HEK293T (cell line): ENCODE data around the gene TMEM106C.

Experiments used
- FOXM1 ChIP-seq: fragments of 450-650 bp; IDR thresholded peaks from 2 replicates; pipeline ENCODE4 v1.6.1; 2017; ENCODE audit warnings: mild to moderate bottlenecking, borderline replicate concordance
- LEF1 ChIP-seq: fragments of 450-650 bp; IDR thresholded peaks from 2 replicates; pipeline ENCODE4 v1.6.1; 2017; ENCODE audit warnings: mild to moderate bottlenecking, borderline replicate concordance
- NFRKB ChIP-seq: fragments of 450-650 bp; IDR thresholded peaks from 2 replicates; pipeline ENCODE4 v1.6.1; 2016; ENCODE audit warnings: mild to moderate bottlenecking, moderate library complexity
- SP1 ChIP-seq: fragments of 450-650 bp; IDR thresholded peaks from 2 replicates; pipeline ENCODE4 v1.6.1; 2017
- SUZ12 ChIP-seq: fragments of 450-650 bp; IDR thresholded peaks from 2 replicates; pipeline ENCODE4 v1.6.1; 2016; ENCODE audit warnings: mild to moderate bottlenecking
- TARDBP ChIP-seq: fragments of 450-650 bp; IDR thresholded peaks from 2 replicates; pipeline ENCODE4 v1.6.1; 2016
- ZNF384 ChIP-seq: fragments of 450-650 bp; IDR thresholded peaks from 2 replicates; pipeline ENCODE4 v1.6.1; 2016
- TF ChIP-seq, protein P1 (sequence below): fragments of 450-650 bp; IDR thresholded peaks from 2 replicates; pipeline ENCODE4 v1.6.1; 2016

DNA sequence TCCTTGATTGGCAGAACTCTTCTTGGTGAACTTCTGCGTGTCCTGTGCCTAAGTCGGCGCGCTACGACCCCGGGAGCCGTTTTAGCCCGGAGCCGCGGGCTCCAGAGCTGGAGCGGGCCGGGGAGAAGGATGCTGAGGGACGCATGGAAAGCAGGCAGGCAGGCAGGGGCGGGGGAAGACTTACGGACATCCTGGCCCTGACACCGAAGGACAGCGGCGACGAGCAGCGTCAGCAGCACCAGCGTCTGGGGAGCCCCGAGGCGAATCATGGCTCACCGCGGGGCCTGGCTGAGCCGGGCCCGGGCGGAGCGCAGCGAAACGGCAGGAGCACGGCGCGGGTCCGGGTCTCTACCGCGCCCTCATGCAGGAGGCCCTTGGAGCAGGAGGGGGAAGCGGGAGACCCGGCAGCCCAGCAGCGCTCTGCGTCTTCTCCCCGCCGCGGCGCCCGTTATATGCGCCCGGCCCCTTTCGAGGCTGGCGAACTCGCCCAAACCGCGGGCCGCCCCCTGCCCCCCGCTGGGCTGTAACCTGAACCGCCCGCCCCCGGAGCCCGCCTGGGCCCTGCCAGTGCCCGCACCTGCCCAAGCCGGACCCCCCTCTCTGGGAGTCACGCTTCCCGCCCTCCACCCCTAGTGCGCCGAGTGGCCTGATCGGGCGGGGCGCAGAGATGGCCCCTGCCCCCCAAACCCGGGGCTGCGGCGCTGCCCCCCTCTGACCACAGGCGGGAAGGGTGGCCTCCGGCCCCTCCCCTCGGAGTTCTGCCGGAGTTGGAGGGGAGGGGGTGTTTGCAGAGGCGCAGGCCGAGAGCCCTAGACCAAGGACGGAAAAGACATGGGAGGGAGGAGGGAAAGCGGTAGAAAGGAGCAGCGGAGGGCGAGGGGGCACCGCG is 40.9 kb downstream of the TMEM106C start, which contains the start of gene COL2A1:
- TF ChIP-seq LEF1 (no peak), SUZ12 (no peak), SP1 (no peak), NFRKB (no peak), FOXM1 (no peak), TARDBP (no peak), ZNF384 (no peak)
- TF ChIP-seq, protein P1, sequence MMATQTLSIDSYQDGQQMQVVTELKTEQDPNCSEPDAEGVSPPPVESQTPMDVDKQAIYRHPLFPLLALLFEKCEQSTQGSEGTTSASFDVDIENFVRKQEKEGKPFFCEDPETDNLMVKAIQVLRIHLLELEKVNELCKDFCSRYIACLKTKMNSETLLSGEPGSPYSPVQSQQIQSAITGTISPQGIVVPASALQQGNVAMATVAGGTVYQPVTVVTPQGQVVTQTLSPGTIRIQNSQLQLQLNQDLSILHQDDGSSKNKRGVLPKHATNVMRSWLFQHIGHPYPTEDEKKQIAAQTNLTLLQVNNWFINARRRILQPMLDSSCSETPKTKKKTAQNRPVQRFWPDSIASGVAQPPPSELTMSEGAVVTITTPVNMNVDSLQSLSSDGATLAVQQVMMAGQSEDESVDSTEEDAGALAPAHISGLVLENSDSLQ: no peak
